MCF 10A (cell line): Measurements from ENCODE around the gene CD9. TPM values are rescaled to one million over a fixed set of nuclear protein-coding genes. Genes with fewer than 3 reads are reported as not detected.
A peak's percentile ranks its signal among the peaks of the same experiment; 100 is the strongest.

Source experiments
- BruUV-seq: library from RNA; stranded (reverse); fragments of 400-500 nt; replicated peaks from 2 replicates; lab custom pipeline; 2021; lab: Mats Ljungman, UMichigan
- CTCF ChIA-PET: fragments of 300-600 bp; sonication (Branson Sonifier 250); formaldehyde crosslinking; extraction: SDS; loops from one replicate; lab custom pipeline; 2021; ENCODE audit warnings: antibody characterized with exemption, inconsistent platforms; lab: Yijun Ruan, JAX
- POLR2A ChIA-PET: fragments of 300-600, 350-650 bp; sonication (Branson Sonifier 250); formaldehyde crosslinking; extraction: SDS; loops from one replicate; lab custom pipeline; 2020; ENCODE audit warnings: antibody characterized with exemption, inconsistent platforms; lab: Yijun Ruan, JAX
- DNase-seq: peaks from one replicate; pipeline ENCODE4 v3.0.0-alpha.2; 2018; ENCODE audit not compliant: unreplicated experiment
- H3K27ac Mint-ChIP-seq: one replicate; pipeline ENCODE4 v1.8.0; 2022; ENCODE audit warnings: mild to moderate bottlenecking, low read depth, mixed read lengths; ENCODE audit not compliant: unreplicated experiment
- H3K27me3 Mint-ChIP-seq: one replicate; pipeline ENCODE4 v1.8.0; 2022; ENCODE audit warnings: mixed read lengths; ENCODE audit not compliant: insufficient read depth, unreplicated experiment
- H3K36me3 Mint-ChIP-seq: one replicate; pipeline ENCODE4 v1.8.0; 2022; ENCODE audit warnings: mild to moderate bottlenecking, moderate library complexity, mixed read lengths; ENCODE audit not compliant: insufficient read depth, unreplicated experiment
- H3K4me1 Mint-ChIP-seq: one replicate; pipeline ENCODE4 v1.8.0; 2022; ENCODE audit warnings: mixed read lengths; ENCODE audit not compliant: insufficient read depth, unreplicated experiment
- H3K4me3 Mint-ChIP-seq: one replicate; pipeline ENCODE4 v1.8.0; 2022; ENCODE audit warnings: mild to moderate bottlenecking, moderate library complexity, mixed read lengths; ENCODE audit not compliant: unreplicated experiment
- H3K9me3 Mint-ChIP-seq: one replicate; pipeline ENCODE4 v1.8.0; 2022; ENCODE audit warnings: mixed read lengths; ENCODE audit not compliant: unreplicated experiment
- CTCF ChIP-seq: fragments of 200-600 bp; IDR thresholded peaks from one replicate; pipeline ENCODE4 v1.8.0; 2022; ENCODE audit warnings: antibody characterized with exemption, mild to moderate bottlenecking; ENCODE audit not compliant: unreplicated experiment
- intact Hi-C: fragments of 100-400 bp; cut with micrococcal nuclease; formaldehyde crosslinking; loops from 2 replicates; pipeline ENCODE4 v1.14.1; 2022
- total RNA-seq: library from RNA; stranded (reverse); gene quantifications from 2 replicates; pipeline ENCODE4 v1.2.3, GENCODE V29; 2022

The CD9 gene
- total RNA-seq, 1 experiment from 2014 or later: 31.1 TPM

- ChIA-PET POLR2A (no interaction called here), CTCF (interaction anchor here (0.5 to 1.6 kb wide), 5 partner anchors 23 to 172 kb away, joined by 3 to 6 read pairs (median 3); no protein-coding TSS in a partner anchor)
- BruUV-seq: no TSS peak
- Mint-ChIP-seq H3K9me3 (no peaks in the 10 kb centered on the region), H3K27ac (no peak overlapping the region), H3K4me1 (no peaks in the 10 kb centered on the region), H3K36me3 (no peaks in the 10 kb centered on the region), H3K27me3 (no peaks in the 10 kb centered on the region), H3K4me3 (no peak overlapping the region)
- no peak for DNase-seq
- TF ChIP-seq CTCF: no peak
- intact Hi-C loops: no loop called here
These were observed 38.9 kb upstream of the CD9 start for GRCh38 chr12:6161124-6161882.

GRCh38 chr12:6163416-6164060, 36.7 kb upstream of the CD9 start:
- BruUV-seq: no TSS peak
- POLR2A ChIA-PET: interaction anchor here (1.6 kb wide), 1 partner anchor 71 kb away, joined by 3 read pairs; no protein-coding TSS in a partner anchor
- Mint-ChIP-seq H3K4me1 (peaks cover 14% of the 10 kb centered on the region), H3K36me3 (no peaks in the 10 kb centered on the region), H3K27me3 (no peaks in the 10 kb centered on the region), H3K27ac (no peak overlapping the region), H3K4me3 (no peak overlapping the region), H3K9me3 (no peaks in the 10 kb centered on the region)
- no peak for TF ChIP-seq CTCF
- CTCF ChIA-PET: interaction anchor here (0.6 to 1.4 kb wide), 4 partner anchors 29 to 122 kb away, joined by 3 to 5 read pairs (median 3); no protein-coding TSS in a partner anchor
- DNase-seq: no peak
- intact Hi-C loops: no loop called here

GRCh38 chr12:6165395-6165794, 34.8 kb upstream of the CD9 start:
- DNase-seq: no peak
- POLR2A ChIA-PET: interaction anchor here (1.0 to 1.6 kb wide), 2 partner anchors 24 to 72 kb away, joined by 3 read pairs; no protein-coding TSS in a partner anchor
- no peaks in the 10 kb centered on the region for H3K9me3 Mint-ChIP-seq
- H3K4me3 Mint-ChIP-seq: no peak overlapping the region
- H3K27ac Mint-ChIP-seq: no peak overlapping the region
- no peaks in the 10 kb centered on the region for H3K36me3 Mint-ChIP-seq
- no peaks in the 10 kb centered on the region for H3K27me3 Mint-ChIP-seq
- BruUV-seq: no TSS peak
- CTCF ChIA-PET: no interaction called here
- intact Hi-C loops: no loop called here
- H3K4me1 Mint-ChIP-seq: peaks cover 14% of the 10 kb centered on the region
- no peak for TF ChIP-seq CTCF

- Mint-ChIP-seq H3K9me3 (no peaks in the 10 kb centered on the region), H3K36me3 (no peaks in the 10 kb centered on the region), H3K4me1 (peaks cover 14% of the 10 kb centered on the region), H3K27ac (peak overlapping the region; percentile 90), H3K27me3 (no peaks in the 10 kb centered on the region), H3K4me3 (no peak overlapping the region)
- no peak for DNase-seq
- intact Hi-C loops: no loop called here
- CTCF ChIA-PET: interaction anchor here (0.6 kb wide), 1 partner anchor 833 kb away, joined by 4 read pairs; no protein-coding TSS in a partner anchor
- BruUV-seq: no TSS peak
- POLR2A ChIA-PET: interaction anchor here (1.7 kb wide), 1 partner anchor 73 kb away, joined by 5 read pairs; no protein-coding TSS in a partner anchor
- no peak for TF ChIP-seq CTCF
These were observed 33.4 kb upstream of the CD9 start for GRCh38 chr12:6166808-6167207.
